AG04450 (cell line): ENCODE data around the gene FAM78B. TPM values are rescaled to one million over a fixed set of nuclear protein-coding genes. Genes with fewer than 3 reads are reported as not detected.

ENCODE experiments used
- CTCF ChIA-PET: fragments of 300-600, 350-600 bp; formaldehyde crosslinking; extraction: SDS; loops from one replicate; lab custom pipeline; 2022; ENCODE audit warnings: antibody characterized with exemption, inconsistent platforms; lab: Charles Lee
- POLR2A ChIA-PET: fragments of 350-600 bp; formaldehyde crosslinking; extraction: SDS; loops from one replicate; lab custom pipeline; 2021; ENCODE audit warnings: antibody characterized with exemption, inconsistent platforms; lab: Yijun Ruan, JAX
- DNase-seq: peaks from one replicate; pipeline ENCODE4 v3.0.0-alpha.2; 2011; ENCODE audit warnings: low read depth, low spot score
- H3K27ac ChIP-seq: one replicate; pipeline ENCODE4 v1.5.1; 2012; ENCODE audit warnings: low read depth, low read length, control low read depth
- H3K27me3 ChIP-seq: one replicate; pipeline ENCODE4 v1.6.0; 2012; ENCODE audit warnings: low read length; ENCODE audit not compliant: control insufficient read depth, insufficient read depth
- H3K4me3 ChIP-seq: 2 replicates; pipeline ENCODE4 v1.5.1; 2011; ENCODE audit warnings: mild to moderate bottlenecking, low read depth, low read length, control low read depth
- H3K9me3 ChIP-seq: 2 replicates; pipeline ENCODE4 v1.5.1; 2012; ENCODE audit warnings: low read length; ENCODE audit not compliant: control insufficient read depth, insufficient read depth
- CTCF ChIP-seq: IDR thresholded peaks from 2 replicates; pipeline ENCODE4 v1.5.1; 2011; ENCODE audit warnings: low read depth, low read length, control low read depth, inconsistent platforms
- polyA plus RNA-seq: library from polyadenylated mRNA; depleted of rRNA; stranded (reverse); fragments of >200 nt; gene quantifications from 2 replicates; pipeline ENCODE4 v1.2.3, GENCODE V29; 2011

The FAM78B gene
- polyA plus RNA-seq, 1 experiment: 0.05 TPM

- Histone ChIP-seq H3K9me3 (peaks cover 8% of the 10 kb centered on the region; the same call in 1 of the 2 replicates), H3K27me3 (no peaks in the 10 kb centered on the region), H3K4me3 (no peak overlapping the region), H3K27ac (no peak overlapping the region)
- ChIA-PET CTCF (no interaction called here), POLR2A (no interaction called here)
- DNase-seq: no peak
- no peak for TF ChIP-seq CTCF
These were observed 38.6 kb downstream of the FAM78B start for GRCh38 chr1:166128195-166128594.

GRCh38 chr1:166127003-166127402 lies 39.8 kb downstream of the FAM78B start:
- TF ChIP-seq CTCF: no peak
- POLR2A ChIA-PET: no interaction called here
- no peak overlapping the region for H3K4me3 ChIP-seq
- no peak for DNase-seq
- peaks cover 11% of the 10 kb centered on the region; the same call in 1 of the 2 replicates for H3K9me3 ChIP-seq
- H3K27ac ChIP-seq: no peak overlapping the region
- no peaks in the 10 kb centered on the region for H3K27me3 ChIP-seq
- CTCF ChIA-PET: no interaction called here

GRCh38 chr1:166122873-166123466 lies 43.8 kb downstream of the FAM78B start:
- Histone ChIP-seq H3K9me3 (peaks cover 25% of the 10 kb centered on the region; the same call in 1 of the 2 replicates), H3K27me3 (no peaks in the 10 kb centered on the region), H3K4me3 (no peak overlapping the region), H3K27ac (no peak overlapping the region)
- no peak for DNase-seq
- ChIA-PET CTCF (no interaction called here), POLR2A (no interaction called here)
- no peak for TF ChIP-seq CTCF

DNA sequence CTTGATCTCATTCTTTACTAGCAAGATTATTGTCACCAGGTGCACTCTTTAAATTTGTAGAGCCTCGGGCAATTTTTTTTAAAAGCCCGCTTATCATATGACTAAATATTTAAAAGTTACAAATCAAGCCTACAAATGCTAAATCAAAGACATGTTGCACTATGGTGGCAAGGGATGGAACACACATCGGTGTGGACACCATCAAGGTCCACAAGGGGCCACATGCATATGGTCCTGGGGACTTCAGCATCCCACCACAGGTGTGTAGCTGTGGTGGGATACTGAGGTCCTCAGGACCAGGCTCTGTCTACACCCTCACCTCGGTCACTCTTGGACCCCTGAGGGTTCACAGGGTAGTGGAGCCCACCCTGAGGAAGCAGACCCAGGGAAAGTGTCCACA lies 45.8 kb downstream of the FAM78B start:
- H3K27me3 ChIP-seq: no peaks in the 10 kb centered on the region
- no peak overlapping the region for H3K27ac ChIP-seq
- TF ChIP-seq CTCF: no peak
- peaks cover 29% of the 10 kb centered on the region; the same call in 1 of the 2 replicates for H3K9me3 ChIP-seq
- ChIA-PET POLR2A (no interaction called here), CTCF (no interaction called here)
- no peak for DNase-seq
- H3K4me3 ChIP-seq: no peak overlapping the region

GRCh38 chr1:166120281-166120680 lies 46.5 kb downstream of the FAM78B start:
- ChIA-PET POLR2A (no interaction called here), CTCF (no interaction called here)
- Histone ChIP-seq H3K27me3 (no peaks in the 10 kb centered on the region), H3K9me3 (peaks cover 29% of the 10 kb centered on the region; the same call in 1 of the 2 replicates), H3K27ac (no peak overlapping the region), H3K4me3 (no peak overlapping the region)
- no peak for TF ChIP-seq CTCF
- no peak for DNase-seq
